ENCODE results near the gene FARS2. TPM values are rescaled to one million over a fixed set of nuclear protein-coding genes. Genes with fewer than 3 reads are reported as not detected.

Gene FARS2
- total and polyA plus RNA-seq, 5 donors: 13.9 to 19.6 (median 16.7) TPM

DNA sequence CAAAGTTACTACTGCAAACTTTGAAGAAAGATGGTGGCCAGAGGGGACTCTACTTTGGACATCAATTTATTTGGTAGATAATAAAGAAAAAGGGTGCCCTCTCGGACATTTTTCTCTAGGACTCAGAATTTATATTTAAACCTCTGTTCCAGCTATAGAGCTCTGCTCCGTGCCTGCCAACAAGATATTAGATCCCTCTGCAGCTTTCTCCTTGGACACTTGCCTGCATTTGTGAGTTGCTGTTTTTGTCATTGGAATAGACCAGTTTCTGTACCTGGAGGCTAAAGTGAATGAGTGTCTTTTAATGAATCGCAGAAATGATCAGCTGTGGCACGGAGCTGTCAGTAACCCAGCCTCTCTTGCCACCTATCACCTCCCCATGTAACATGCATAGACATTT lies 491.9 kb downstream of the FARS2 start:
- Histone ChIP-seq H3K9me3 (ENCODE audit: control insufficient read depth, low read length) (no peaks in the 10 kb centered on the region), H3K4me1 (ENCODE audit: control insufficient read depth, insufficient read depth, low read length) (peaks cover 6% of the 10 kb centered on the region), H3K27ac (ENCODE audit: low read length) (no peak overlapping the region), H3K27me3 (ENCODE audit: control insufficient read depth, insufficient read depth) (no peaks in the 10 kb centered on the region), H3K4me3 (ENCODE audit: low read length) (no peak overlapping the region)
- DNase-seq (no peak), ATAC-seq (no peak)
- intact Hi-C loops (cut with DNase I): no loop called here
- 78% methylated on average over 4 of the region's 4 CpGs for WGBS

- intact Hi-C loops (cut with DNase I): no loop called here
- Histone ChIP-seq H3K4me1 (ENCODE audit: control insufficient read depth, insufficient read depth, low read length) (peaks cover 6% of the 10 kb centered on the region), H3K4me3 (ENCODE audit: low read length) (no peak overlapping the region), H3K27ac (ENCODE audit: low read length) (no peak overlapping the region), H3K27me3 (ENCODE audit: control insufficient read depth, insufficient read depth) (no peaks in the 10 kb centered on the region), H3K9me3 (ENCODE audit: control insufficient read depth, low read length) (no peaks in the 10 kb centered on the region)
- 97% methylated on average over 2 of the region's 2 CpGs for WGBS
- DNase-seq: no peak
- ATAC-seq: no peak
These were observed 493.6 kb downstream of the FARS2 start for GRCh38 chr6:5754904-5755303.

DNA sequence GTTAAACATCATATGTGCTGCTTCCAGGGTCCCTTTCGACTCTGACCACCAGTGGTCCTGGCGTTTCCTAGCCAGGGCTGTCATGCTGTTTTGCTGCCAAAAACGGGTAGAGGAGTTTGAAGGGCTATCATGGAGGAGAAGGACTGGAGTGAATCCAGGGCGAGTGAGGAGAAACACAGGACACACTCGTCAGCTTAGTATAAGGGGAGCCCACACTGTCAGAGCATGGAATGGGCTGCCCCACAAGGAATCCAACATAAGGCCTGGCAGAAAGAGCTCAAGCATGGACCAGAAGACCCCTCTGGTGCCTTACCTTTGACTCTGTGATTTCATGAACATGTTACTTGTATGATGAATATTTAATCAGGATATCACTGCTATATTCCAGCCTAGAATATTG lies 498.3 kb downstream of the FARS2 start:
- DNase-seq: no peak
- no peak for ATAC-seq

DNA sequence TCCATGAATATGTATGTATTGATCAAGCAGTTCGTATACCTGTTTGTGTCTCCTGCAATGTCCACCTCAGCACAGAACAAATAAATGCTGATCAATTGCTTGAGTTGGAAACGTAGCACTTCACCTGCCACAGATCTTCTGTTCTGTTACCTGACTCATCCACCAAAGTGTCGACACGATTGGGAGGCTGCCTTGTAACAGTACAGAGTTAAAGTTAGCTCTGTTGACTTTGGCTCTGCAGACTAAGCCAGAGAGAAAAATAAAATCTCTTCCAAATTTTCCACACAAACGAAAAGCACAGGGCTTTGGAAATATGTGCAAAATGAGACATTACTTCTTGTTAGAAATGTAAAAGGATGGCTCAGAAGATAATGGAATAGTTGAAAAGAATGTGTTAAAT lies 500.1 kb downstream of the FARS2 start:
- no peak overlapping the region for H3K4me3 ChIP-seq (ENCODE audit: low read length)
- ATAC-seq (no peak), DNase-seq (no peak)
- intact Hi-C loops (cut with DNase I): loop anchor here in 1 of 4 donors (10.0 kb wide), 1 partner anchor 287 kb away; no protein-coding TSS in a partner anchor
- H3K27ac ChIP-seq (ENCODE audit: low read length): no peak overlapping the region
- no peaks in the 10 kb centered on the region for H3K9me3 ChIP-seq (ENCODE audit: control insufficient read depth, low read length)
- peaks cover 8% of the 10 kb centered on the region for H3K4me1 ChIP-seq (ENCODE audit: control insufficient read depth, insufficient read depth, low read length)
- WGBS: 48% methylated on average over 5 of the region's 5 CpGs
- H3K27me3 ChIP-seq (ENCODE audit: control insufficient read depth, insufficient read depth): no peaks in the 10 kb centered on the region

More for the DNA sequence above, 498.3 kb downstream of the FARS2 start:
- Histone ChIP-seq H3K4me3 (ENCODE audit: low read length) (no peak overlapping the region), H3K4me1 (ENCODE audit: control insufficient read depth, insufficient read depth, low read length) (peaks cover 8% of the 10 kb centered on the region), H3K27ac (ENCODE audit: low read length) (no peak overlapping the region), H3K27me3 (ENCODE audit: control insufficient read depth, insufficient read depth) (no peaks in the 10 kb centered on the region), H3K9me3 (ENCODE audit: control insufficient read depth, low read length) (no peaks in the 10 kb centered on the region)
- intact Hi-C loops (cut with DNase I): no loop called here
- 84% methylated on average over 5 of the region's 5 CpGs for WGBS

- 56% methylated on average over 12 of the region's 12 CpGs for WGBS
- Histone ChIP-seq H3K4me3 (ENCODE audit: low read length) (no peak overlapping the region), H3K9me3 (ENCODE audit: control insufficient read depth, low read length) (no peaks in the 10 kb centered on the region), H3K4me1 (ENCODE audit: control insufficient read depth, insufficient read depth, low read length) (peaks cover 8% of the 10 kb centered on the region), H3K27ac (ENCODE audit: low read length) (no peak overlapping the region), H3K27me3 (ENCODE audit: control insufficient read depth, insufficient read depth) (no peaks in the 10 kb centered on the region)
- intact Hi-C loops (cut with DNase I): loop anchor here in 1 of 4 donors (10.0 kb wide), 1 partner anchor 288 kb away; no protein-coding TSS in a partner anchor
- ATAC-seq (no peak), DNase-seq (peak in 2 of 3 donors; percentile 40 to 66)
These were observed 501.3 kb downstream of the FARS2 start for GRCh38 chr6:5762561-5762968.

DNA sequence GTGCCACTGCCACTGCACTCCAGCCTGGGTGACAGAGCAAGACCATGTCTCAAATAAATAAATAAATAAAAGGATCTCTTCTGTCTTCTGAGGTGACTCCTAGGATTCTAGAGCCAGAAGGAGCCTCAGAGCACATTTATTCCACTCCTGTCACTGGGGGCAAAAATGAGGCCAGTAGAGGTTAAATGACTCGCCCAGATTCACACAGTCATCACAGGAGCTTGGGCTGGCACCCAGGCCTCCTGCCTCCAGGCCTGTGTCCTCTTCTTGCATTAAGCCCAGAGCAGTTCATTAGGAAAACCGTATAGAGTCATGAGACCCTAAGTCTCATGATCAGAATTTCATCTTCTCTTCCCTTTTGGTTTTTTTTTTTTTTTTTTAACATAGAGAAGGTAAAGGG lies 502.1 kb downstream of the FARS2 start:
- DNase-seq (no peak), ATAC-seq (no peak)
- no peaks in the 10 kb centered on the region for H3K9me3 ChIP-seq (ENCODE audit: control insufficient read depth, low read length)
- H3K4me3 ChIP-seq (ENCODE audit: low read length): no peak overlapping the region
- H3K27ac ChIP-seq (ENCODE audit: low read length): peak overlapping the region; percentile 50
- intact Hi-C loops (cut with DNase I): loop anchor here in 1 of 4 donors (10.0 kb wide), 1 partner anchor 289 kb away; no protein-coding TSS in a partner anchor
- WGBS: 82% methylated on average over 2 of the region's 2 CpGs
- H3K27me3 ChIP-seq (ENCODE audit: control insufficient read depth, insufficient read depth): no peaks in the 10 kb centered on the region
- peaks cover 8% of the 10 kb centered on the region for H3K4me1 ChIP-seq (ENCODE audit: control insufficient read depth, insufficient read depth, low read length)

DNA sequence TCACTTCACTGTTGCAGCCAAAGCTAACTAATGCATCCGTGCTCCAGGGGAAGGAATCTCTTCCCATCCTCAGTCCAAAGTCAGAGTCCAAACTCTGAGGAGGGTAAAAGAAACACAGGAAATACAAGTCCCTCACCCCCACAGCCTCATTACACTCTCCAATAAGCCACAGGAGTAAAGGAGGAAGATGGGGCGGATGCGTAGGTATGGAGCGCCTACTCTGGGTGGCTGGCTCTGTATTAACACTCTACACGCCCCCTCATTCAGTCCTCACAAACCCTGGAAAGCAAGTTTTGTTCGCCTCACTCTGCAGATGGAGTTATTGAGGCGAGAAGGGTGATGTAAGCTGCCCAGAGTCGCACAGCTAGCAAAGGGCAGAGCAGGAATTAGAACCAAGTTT lies 502.6 kb downstream of the FARS2 start:
- Histone ChIP-seq H3K9me3 (ENCODE audit: control insufficient read depth, low read length) (no peaks in the 10 kb centered on the region), H3K4me1 (ENCODE audit: control insufficient read depth, insufficient read depth, low read length) (peaks cover 8% of the 10 kb centered on the region), H3K27me3 (ENCODE audit: control insufficient read depth, insufficient read depth) (no peaks in the 10 kb centered on the region), H3K4me3 (ENCODE audit: low read length) (no peak overlapping the region), H3K27ac (ENCODE audit: low read length) (peak overlapping the region; percentile 100)
- intact Hi-C loops (cut with DNase I): loop anchor here in 1 of 4 donors (10.0 kb wide), 1 partner anchor 289 kb away; no protein-coding TSS in a partner anchor
- WGBS: 48% methylated on average over 8 of the region's 8 CpGs
- no peak for ATAC-seq
- no peak for DNase-seq

GRCh38 chr6:5764401-5764955 lies 503.2 kb downstream of the FARS2 start:
- intact Hi-C loops (cut with DNase I): loop anchor here in 1 of 4 donors (10.0 kb wide), 1 partner anchor 290 kb away; no protein-coding TSS in a partner anchor
- DNase-seq: peak; percentile 51 to 64 (median 61)
- peak overlapping the region; percentile 100 for H3K27ac ChIP-seq (ENCODE audit: low read length)
- no peak overlapping the region for H3K4me3 ChIP-seq (ENCODE audit: low read length)
- WGBS: 38% methylated on average over 9 of the region's 9 CpGs
- no peaks in the 10 kb centered on the region for H3K9me3 ChIP-seq (ENCODE audit: control insufficient read depth, low read length)
- no peaks in the 10 kb centered on the region for H3K27me3 ChIP-seq (ENCODE audit: control insufficient read depth, insufficient read depth)
- peak; percentile 89 to 91 for ATAC-seq
- H3K4me1 ChIP-seq (ENCODE audit: control insufficient read depth, insufficient read depth, low read length): peaks cover 8% of the 10 kb centered on the region

GRCh38 chr6:5765141-5765760 lies 503.9 kb downstream of the FARS2 start:
- ATAC-seq (peak; percentile 58 to 64), DNase-seq (peak in 1 of 3 donors; percentile 69)
- intact Hi-C loops (cut with DNase I): loop anchor here in 2 of 4 donors (5.0 to 10.0 kb wide), 2 partner anchors 290 to 293 kb away; no protein-coding TSS in a partner anchor
- Histone ChIP-seq H3K27me3 (ENCODE audit: control insufficient read depth, insufficient read depth) (no peaks in the 10 kb centered on the region), H3K4me3 (ENCODE audit: low read length) (no peak overlapping the region), H3K27ac (ENCODE audit: low read length) (peak overlapping the region; percentile 95), H3K4me1 (ENCODE audit: control insufficient read depth, insufficient read depth, low read length) (peaks cover 8% of the 10 kb centered on the region), H3K9me3 (ENCODE audit: control insufficient read depth, low read length) (no peaks in the 10 kb centered on the region)
- WGBS: 67% methylated on average over 17 of the region's 17 CpGs

DNA sequence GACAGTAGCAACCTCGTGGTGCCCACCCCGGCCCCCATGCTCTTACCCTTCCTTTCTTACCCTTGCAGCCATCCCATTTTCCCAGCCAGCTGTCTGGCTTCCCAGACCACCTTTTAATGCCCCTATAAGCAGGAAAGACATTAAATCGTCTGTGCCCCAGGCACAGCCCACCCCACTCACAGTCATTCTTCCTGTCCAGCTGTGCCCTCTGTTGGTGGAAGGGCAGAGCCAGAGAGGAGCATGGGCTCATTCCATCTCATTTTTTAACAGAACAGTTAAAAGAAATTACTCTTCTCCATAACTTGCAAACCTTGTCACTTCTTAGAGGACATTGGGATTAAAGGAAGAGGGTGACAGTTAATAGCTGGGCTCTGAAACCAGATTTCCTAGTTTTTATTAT lies 504.9 kb downstream of the FARS2 start:
- no peaks in the 10 kb centered on the region for H3K9me3 ChIP-seq (ENCODE audit: control insufficient read depth, low read length)
- DNase-seq (no peak), ATAC-seq (no peak)
- intact Hi-C loops (cut with DNase I): loop anchor here in 2 of 4 donors (5.0 to 10.0 kb wide), 2 partner anchors 291 to 294 kb away; no protein-coding TSS in a partner anchor
- no peaks in the 10 kb centered on the region for H3K27me3 ChIP-seq (ENCODE audit: control insufficient read depth, insufficient read depth)
- peaks cover 5% of the 10 kb centered on the region for H3K4me1 ChIP-seq (ENCODE audit: control insufficient read depth, insufficient read depth, low read length)
- peak overlapping the region; percentile 49 for H3K27ac ChIP-seq (ENCODE audit: low read length)
- no peak overlapping the region for H3K4me3 ChIP-seq (ENCODE audit: low read length)
- WGBS: 66% methylated on average over 3 of the region's 3 CpGs

GRCh38 chr6:5767471-5767870 lies 506.2 kb downstream of the FARS2 start:
- H3K4me1 ChIP-seq (ENCODE audit: control insufficient read depth, insufficient read depth, low read length): peaks cover 5% of the 10 kb centered on the region
- intact Hi-C loops (cut with DNase I): loop anchor here in 2 of 4 donors (5.0 to 10.0 kb wide), 2 partner anchors 293 to 295 kb away; no protein-coding TSS in a partner anchor
- ATAC-seq: no peak
- WGBS: over 99% methylated on average over 2 of the region's 2 CpGs
- no peak for DNase-seq
- H3K9me3 ChIP-seq (ENCODE audit: control insufficient read depth, low read length): no peaks in the 10 kb centered on the region
- H3K4me3 ChIP-seq (ENCODE audit: low read length): no peak overlapping the region
- no peak overlapping the region for H3K27ac ChIP-seq (ENCODE audit: low read length)
- no peaks in the 10 kb centered on the region for H3K27me3 ChIP-seq (ENCODE audit: control insufficient read depth, insufficient read depth)

Measured in right cardiac atrium (tissue), 5 donors.